Smooth muscle cell (in vitro differentiated cells): ENCODE data around the gene PCGF1. TPM values are rescaled to one million over a fixed set of nuclear protein-coding genes. Genes with fewer than 3 reads are reported as not detected.

Experiments
- DNase-seq: peaks from one replicate; lab custom pipeline; 2025; ENCODE audit not compliant: unreplicated experiment; lab: John Stamatoyannopoulos, UW
- H2AFZ ChIP-seq: fragments of 200-600 bp; sonication (generic); 2 replicates; pipeline ENCODE4 v1.6.0; 2016; ENCODE audit warnings: antibody characterized with exemption, low read depth, mild to moderate bottlenecking
- H3F3A ChIP-seq: fragments of 200-600 bp; sonication (generic); 2 replicates; pipeline ENCODE4 v1.6.0; 2017; ENCODE audit warnings: antibody characterized with exemption, low read depth
- H3K27ac ChIP-seq: fragments of 200-600 bp; sonication (generic); 2 replicates; pipeline ENCODE4 v1.5.1; 2016; ENCODE audit warnings: low read depth, mild to moderate bottlenecking
- H3K27me3 ChIP-seq: fragments of 200-600 bp; sonication (generic); 2 replicates; pipeline ENCODE4 v1.6.1; 2016; ENCODE audit warnings: low read depth, mild to moderate bottlenecking
- H3K36me3 ChIP-seq: fragments of 200-600 bp; sonication (generic); 2 replicates; pipeline ENCODE4 v1.5.1; 2016; ENCODE audit warnings: low read depth
- H3K4me1 ChIP-seq: fragments of 200-600 bp; sonication (generic); 2 replicates; pipeline ENCODE4 v1.5.1; 2016; ENCODE audit warnings: low read depth
- H3K4me2 ChIP-seq: fragments of 200-600 bp; sonication (generic); 2 replicates; pipeline ENCODE4 v1.6.0; 2016; ENCODE audit warnings: mild to moderate bottlenecking
- H3K4me3 ChIP-seq: fragments of 200-600 bp; sonication (generic); 2 replicates; pipeline ENCODE4 v1.5.1; 2016; ENCODE audit warnings: mild to moderate bottlenecking
- H3K79me2 ChIP-seq: fragments of 200-600 bp; sonication (generic); 2 replicates; pipeline ENCODE4 v1.6.0; 2016; ENCODE audit warnings: low read depth, mild to moderate bottlenecking
- H3K9ac ChIP-seq: fragments of 200-600 bp; sonication (generic); 2 replicates; pipeline ENCODE4 v1.6.0; 2016; ENCODE audit warnings: low read depth
- H3K9me3 ChIP-seq: fragments of 200-600 bp; sonication (generic); replicated peaks from 2 replicates; pipeline ENCODE4 v1.5.1; 2016; ENCODE audit warnings: low read depth
- H4K20me1 ChIP-seq: fragments of 200-600 bp; sonication (generic); 2 replicates; pipeline ENCODE4 v1.6.0; 2016; ENCODE audit warnings: low read depth
- WGBS: methylation state at CpG from one replicate; pipeline ENCODE4 v1.1.7; 2016; ENCODE audit warnings: low lambda C conversion rate; 5-methylcytosine and 5-hydroxymethylcytosine counted together
- polyA plus RNA-seq: library from polyadenylated mRNA; unstranded; fragments of >200 nt; fragmentation: Nextera tagmentation; extraction: Ambion mirVana; gene quantifications from 2 replicates; pipeline ENCODE4 v1.2.1, GENCODE V29; 2016
- total RNA-seq: library from RNA; depleted of rRNA; stranded (reverse); fragments of >200 nt; gene quantifications from 2 replicates; pipeline ENCODE4 v1.2.3, GENCODE V29; 2014
- TF ChIP-seq, protein P1 (sequence below): fragments of 200-600 bp; sonication (generic); IDR thresholded peaks from 2 replicates; pipeline ENCODE4 v1.5.1; 2017; ENCODE audit warnings: borderline replicate concordance, mild to moderate bottlenecking, antibody characterized with exemption; ENCODE audit not compliant: insufficient read depth, poor library complexity, severe bottlenecking

The PCGF1 gene
- total and polyA plus RNA-seq, 2 experiments from 2014 or later, result 19.1 to 29.3 TPM

DNA sequence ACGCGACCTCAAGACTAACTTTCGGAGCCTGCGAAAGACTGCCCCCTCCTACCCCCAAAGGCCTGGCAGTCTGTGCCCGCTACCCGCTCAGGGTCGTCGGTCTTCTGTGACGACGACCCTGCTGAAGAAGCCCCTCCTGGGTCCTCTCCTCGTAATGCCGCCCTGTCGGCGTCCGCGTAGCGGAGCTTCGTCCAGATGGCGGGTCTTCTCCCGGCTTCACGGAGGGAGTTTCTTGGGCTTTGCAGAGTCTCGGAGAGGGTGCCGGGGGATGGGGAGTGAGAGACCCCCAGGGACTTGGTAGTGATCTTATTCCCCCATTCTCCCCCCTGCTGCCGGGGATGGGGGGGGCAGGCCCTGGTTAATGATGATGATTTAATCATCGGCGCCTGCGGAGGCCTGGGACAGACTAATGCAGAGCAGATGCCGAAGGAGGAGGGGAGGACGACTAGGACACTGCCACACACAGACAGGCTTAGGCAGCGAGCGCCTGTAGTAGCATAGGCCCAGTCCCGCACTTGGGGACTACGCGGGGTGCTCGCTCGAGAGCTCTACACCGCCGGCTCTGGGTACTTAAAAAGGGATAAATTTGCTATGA, 528 bp upstream of the PCGF1 start:
- Histone ChIP-seq H3K9me3 (no peaks in the 10 kb centered on the region), H3K36me3 (no peaks in the 10 kb centered on the region), H3K9ac (peak overlapping the region; percentile 96), H3K27ac (peak overlapping the region; percentile 96), H3K79me2 (peaks cover 22% of the 10 kb centered on the region), H3F3A (peaks cover 10% of the 10 kb centered on the region), H2AFZ (peak overlapping the region; percentile 90), H3K4me1 (peaks cover 15% of the 10 kb centered on the region), H3K4me2 (peak overlapping the region; percentile 94), H3K4me3 (peak overlapping the region; percentile 86), H4K20me1 (peaks cover 4% of the 10 kb centered on the region), H3K27me3 (peaks cover 35% of the 10 kb centered on the region)
- TF ChIP-seq, protein P1, sequence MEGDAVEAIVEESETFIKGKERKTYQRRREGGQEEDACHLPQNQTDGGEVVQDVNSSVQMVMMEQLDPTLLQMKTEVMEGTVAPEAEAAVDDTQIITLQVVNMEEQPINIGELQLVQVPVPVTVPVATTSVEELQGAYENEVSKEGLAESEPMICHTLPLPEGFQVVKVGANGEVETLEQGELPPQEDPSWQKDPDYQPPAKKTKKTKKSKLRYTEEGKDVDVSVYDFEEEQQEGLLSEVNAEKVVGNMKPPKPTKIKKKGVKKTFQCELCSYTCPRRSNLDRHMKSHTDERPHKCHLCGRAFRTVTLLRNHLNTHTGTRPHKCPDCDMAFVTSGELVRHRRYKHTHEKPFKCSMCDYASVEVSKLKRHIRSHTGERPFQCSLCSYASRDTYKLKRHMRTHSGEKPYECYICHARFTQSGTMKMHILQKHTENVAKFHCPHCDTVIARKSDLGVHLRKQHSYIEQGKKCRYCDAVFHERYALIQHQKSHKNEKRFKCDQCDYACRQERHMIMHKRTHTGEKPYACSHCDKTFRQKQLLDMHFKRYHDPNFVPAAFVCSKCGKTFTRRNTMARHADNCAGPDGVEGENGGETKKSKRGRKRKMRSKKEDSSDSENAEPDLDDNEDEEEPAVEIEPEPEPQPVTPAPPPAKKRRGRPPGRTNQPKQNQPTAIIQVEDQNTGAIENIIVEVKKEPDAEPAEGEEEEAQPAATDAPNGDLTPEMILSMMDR, result no peak
- DNase-seq, result no peak
- WGBS, result 2% methylated on average over 38 of the region's 38 CpGs

DNA sequence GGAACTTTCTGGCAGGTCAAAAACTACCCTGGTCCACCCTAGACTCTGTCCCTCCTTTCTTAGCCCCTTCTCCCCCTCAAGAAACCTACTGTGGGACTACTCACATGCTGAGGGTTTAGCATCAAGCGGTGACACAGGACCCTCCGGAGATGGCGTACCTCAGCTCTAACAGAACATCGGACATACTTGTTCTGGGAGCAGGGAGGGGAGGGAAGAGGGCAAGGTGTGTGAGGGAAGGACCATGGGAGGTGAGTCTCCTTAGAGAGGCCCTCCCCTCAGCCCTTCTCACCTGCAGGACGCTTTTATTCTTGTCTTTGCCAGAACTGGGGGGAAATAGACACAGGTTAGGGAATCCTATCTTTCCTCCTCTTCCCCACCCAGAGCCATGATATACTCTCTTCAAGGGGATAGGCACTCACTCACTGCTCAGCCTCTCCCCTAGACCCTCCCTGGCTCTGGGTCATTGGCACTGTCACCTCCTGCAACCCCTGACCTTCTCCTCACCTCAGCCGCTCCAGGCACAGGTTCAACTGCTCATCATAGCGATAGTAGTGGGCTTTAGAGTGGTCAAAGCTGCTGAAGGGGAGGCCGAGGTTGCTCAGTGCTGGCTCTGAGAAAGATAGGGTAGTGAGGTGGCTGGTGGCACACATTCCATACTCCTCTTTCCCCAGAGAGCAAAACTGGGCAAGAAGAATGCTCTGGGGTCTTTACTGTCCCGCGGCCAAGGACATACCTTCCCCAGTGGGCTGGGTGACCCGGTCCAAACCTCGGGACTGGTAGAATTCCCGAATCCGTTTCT, 1.8 kb downstream of the PCGF1 start:
- H3K9ac ChIP-seq, result peak overlapping the region; percentile 14
- H3K9me3 ChIP-seq, result no peaks in the 10 kb centered on the region
- peaks cover 10% of the 10 kb centered on the region for H3F3A ChIP-seq
- DNase-seq, result no peak
- TF ChIP-seq, protein P1, result no peak
- peaks cover 21% of the 10 kb centered on the region for H3K4me1 ChIP-seq
- H3K4me3 ChIP-seq, result peak overlapping the region; percentile 86
- H3K27me3 ChIP-seq, result peaks cover 21% of the 10 kb centered on the region
- peak overlapping the region; percentile 94 for H3K4me2 ChIP-seq
- WGBS, result 93% methylated on average over 14 of the region's 14 CpGs
- H3K79me2 ChIP-seq, result peaks cover 22% of the 10 kb centered on the region
- H4K20me1 ChIP-seq, result peaks cover 4% of the 10 kb centered on the region
- H2AFZ ChIP-seq, result no peak overlapping the region
- H3K27ac ChIP-seq, result peak overlapping the region; percentile 96
- no peaks in the 10 kb centered on the region for H3K36me3 ChIP-seq

DNA sequence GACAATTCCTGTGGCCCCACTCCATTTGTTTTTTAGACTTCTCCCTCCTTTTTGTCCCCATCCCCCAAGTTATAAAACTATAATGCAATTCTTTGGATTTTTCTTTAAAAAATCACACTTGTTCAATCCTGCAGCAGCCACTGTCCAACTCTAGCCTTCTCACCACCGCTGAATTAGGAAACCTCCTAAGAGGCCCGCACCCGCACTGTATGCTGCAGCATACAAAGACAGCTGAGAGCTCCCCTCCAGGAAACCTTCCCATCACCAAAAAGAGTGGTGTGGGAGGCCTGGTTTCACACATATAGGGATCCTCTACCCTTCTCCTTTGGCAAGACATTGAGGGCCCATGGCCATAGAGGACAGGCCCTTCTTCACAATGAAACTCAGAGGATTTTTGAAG, 2.9 kb downstream of the PCGF1 start:
- H3K27me3 ChIP-seq, result peaks cover 21% of the 10 kb centered on the region
- peaks cover 22% of the 10 kb centered on the region for H3K79me2 ChIP-seq
- peaks cover 10% of the 10 kb centered on the region for H3F3A ChIP-seq
- peak overlapping the region; percentile 94 for H3K4me2 ChIP-seq
- 94% methylated on average over 3 of the region's 3 CpGs for WGBS
- H2AFZ ChIP-seq, result no peak overlapping the region
- H3K9me3 ChIP-seq, result no peaks in the 10 kb centered on the region
- peaks cover 21% of the 10 kb centered on the region for H3K4me1 ChIP-seq
- no peak for DNase-seq
- TF ChIP-seq, protein P1, result no peak
- H3K9ac ChIP-seq, result no peak overlapping the region
- H3K27ac ChIP-seq, result peak overlapping the region; percentile 47
- H4K20me1 ChIP-seq, result peaks cover 4% of the 10 kb centered on the region
- peak overlapping the region; percentile 61 for H3K4me3 ChIP-seq
- no peaks in the 10 kb centered on the region for H3K36me3 ChIP-seq
